RWPE2 (cell line): ENCODE measurements around the gene PIF1.

Experiments used
- ATAC-seq: fragments of 200-7000 bp; cut with Tn5 transposase; 3 replicates; pipeline ENCODE4 v1.9.1; 2021; ENCODE audit warnings: low read depth
- DNase-seq: peaks from one replicate; pipeline ENCODE4 v3.0.0-alpha.2; 2020; ENCODE audit warnings: low spot score
- H3K27ac ChIP-seq: fragments of 450-650 bp; 2 replicates; pipeline ENCODE4 v1.5.1; 2017; ENCODE audit warnings: mild to moderate bottlenecking; ENCODE audit not compliant: poor library complexity, severe bottlenecking
- H3K27me3 ChIP-seq: fragments of 250-450 bp; sonication (Bioruptor Pico); 2 replicates; pipeline ENCODE4 v1.5.1; 2021; ENCODE audit warnings: mild to moderate bottlenecking, moderate library complexity; ENCODE audit not compliant: insufficient read depth, poor library complexity, severe bottlenecking
- H3K36me3 ChIP-seq: fragments of 250-450 bp; sonication (Bioruptor Pico); 2 replicates; pipeline ENCODE4 v1.5.1; 2020; ENCODE audit warnings: low read depth, mild to moderate bottlenecking, moderate library complexity
- H3K4me1 ChIP-seq: fragments of 250-450 bp; sonication (Bioruptor Pico); 2 replicates; pipeline ENCODE4 v1.5.1; 2021; ENCODE audit warnings: mild to moderate bottlenecking, moderate library complexity; ENCODE audit not compliant: insufficient read depth, poor library complexity, severe bottlenecking
- H3K4me3 ChIP-seq: fragments of 250-450 bp; sonication (Bioruptor Pico); 2 replicates; pipeline ENCODE4 v1.5.1; 2021; ENCODE audit warnings: mild to moderate bottlenecking, moderate library complexity; ENCODE audit not compliant: severe bottlenecking
- H3K9me3 ChIP-seq: fragments of 250-450 bp; sonication (Bioruptor Pico); 2 replicates; pipeline ENCODE4 v1.5.1; 2021; ENCODE audit warnings: mild to moderate bottlenecking, moderate library complexity; ENCODE audit not compliant: severe bottlenecking
- CTCF ChIP-seq: fragments of 450-650 bp; IDR thresholded peaks from one replicate; pipeline ENCODE4 v1.5.1; 2017; ENCODE audit warnings: mild to moderate bottlenecking, moderate library complexity; ENCODE audit not compliant: poor library complexity, severe bottlenecking

Gene PIF1

GRCh38 chr15:64783796-64784195 is 41.7 kb downstream of the PIF1 start:
- DNase-seq (no peak), ATAC-seq (no peak)
- H3K4me1 ChIP-seq = no peaks in the 10 kb centered on the region
- H3K27me3 ChIP-seq = no peaks in the 10 kb centered on the region
- H3K4me3 ChIP-seq = no peak overlapping the region
- no peak overlapping the region for H3K27ac ChIP-seq
- no peak for TF ChIP-seq CTCF
- no peaks in the 10 kb centered on the region for H3K36me3 ChIP-seq
- peaks cover 2% of the 10 kb centered on the region for H3K9me3 ChIP-seq

GRCh38 chr15:64782751-64783150 is 42.7 kb downstream of the PIF1 start:
- no peak for ATAC-seq
- H3K9me3 ChIP-seq = no peaks in the 10 kb centered on the region
- no peaks in the 10 kb centered on the region for H3K4me1 ChIP-seq
- TF ChIP-seq CTCF = no peak
- H3K36me3 ChIP-seq = no peaks in the 10 kb centered on the region
- no peak for DNase-seq
- no peak overlapping the region for H3K27ac ChIP-seq
- no peaks in the 10 kb centered on the region for H3K27me3 ChIP-seq
- H3K4me3 ChIP-seq = no peak overlapping the region

GRCh38 chr15:64781299-64781698 is 44.1 kb downstream of the PIF1 start:
- no peak for TF ChIP-seq CTCF
- no peak overlapping the region for H3K4me3 ChIP-seq
- no peaks in the 10 kb centered on the region for H3K4me1 ChIP-seq
- H3K27ac ChIP-seq = no peak overlapping the region
- H3K27me3 ChIP-seq = peaks cover 1% of the 10 kb centered on the region
- DNase-seq = no peak
- H3K36me3 ChIP-seq = no peaks in the 10 kb centered on the region
- no peaks in the 10 kb centered on the region for H3K9me3 ChIP-seq
- no peak for ATAC-seq

GRCh38 chr15:64780600-64781156 is 44.8 kb downstream of the PIF1 start:
- TF ChIP-seq CTCF = no peak
- ATAC-seq = no peak
- DNase-seq = no peak

GRCh38 chr15:64779630-64780029 is 45.8 kb downstream of the PIF1 start:
- no peak overlapping the region for H3K27ac ChIP-seq
- no peak for TF ChIP-seq CTCF
- H3K36me3 ChIP-seq = no peaks in the 10 kb centered on the region
- no peaks in the 10 kb centered on the region for H3K9me3 ChIP-seq
- peaks cover 5% of the 10 kb centered on the region for H3K27me3 ChIP-seq
- no peaks in the 10 kb centered on the region for H3K4me1 ChIP-seq
- no peak overlapping the region for H3K4me3 ChIP-seq
- DNase-seq (no peak), ATAC-seq (no peak)

More at GRCh38 chr15:64780600-64781156, 44.8 kb downstream of the PIF1 start:
- Histone ChIP-seq H3K36me3 (no peaks in the 10 kb centered on the region), H3K4me3 (no peak overlapping the region), H3K27ac (no peak overlapping the region), H3K27me3 (peaks cover 5% of the 10 kb centered on the region), H3K9me3 (no peaks in the 10 kb centered on the region), H3K4me1 (no peaks in the 10 kb centered on the region)
